HTERT RPE-1 (cell line): ENCODE results near the gene EIF4H.
"Not testable (repeated sequence)": the region's sequence is repeated elsewhere in the genome, so short reads cannot be mapped to it uniquely, and the experiment has no call there.

ENCODE experiments used
- in situ Hi-C: fragments of 300-500 bp; cut with MboI; formaldehyde crosslinking; loops from 4 replicates; pipeline ENCODE4 v1.14.3; 2020; ENCODE audit warnings: low sequenced_read_pairs

Gene EIF4H

GRCh38 chr7:74174606-74175082 is 488 bp downstream of the EIF4H start:
- in situ Hi-C loops: no loop called here

- in situ Hi-C loops: no loop called here
Observed at GRCh38 chr7:74175340-74175739, 1.2 kb downstream of the EIF4H start.

GRCh38 chr7:74176555-74176954 is 2.4 kb downstream of the EIF4H start:
- in situ Hi-C loops: no loop called here

- in situ Hi-C loops: no loop called here
Observed at GRCh38 chr7:74178632-74179031, 4.5 kb downstream of the EIF4H start.

GRCh38 chr7:74179935-74180604 is 5.9 kb downstream of the EIF4H start:
- in situ Hi-C loops: no loop called here

- in situ Hi-C loops: no loop called here
Observed at GRCh38 chr7:74180866-74181265, 6.7 kb downstream of the EIF4H start.

- in situ Hi-C loops: no loop called here
Observed at GRCh38 chr7:74181821-74182220, 7.7 kb downstream of the EIF4H start.

GRCh38 chr7:74182453-74183090 is 8.4 kb downstream of the EIF4H start:
- in situ Hi-C loops: no loop called here

- in situ Hi-C loops: no loop called here
Observed at GRCh38 chr7:74183142-74183541, 9.0 kb downstream of the EIF4H start.

- in situ Hi-C loops: no loop called here
Observed at GRCh38 chr7:74183653-74184450, 9.7 kb downstream of the EIF4H start.

GRCh38 chr7:74185016-74185415 is 10.9 kb downstream of the EIF4H start:
- in situ Hi-C loops: no loop called here

- in situ Hi-C loops: no loop called here
Observed at GRCh38 chr7:74185636-74186035, 11.5 kb downstream of the EIF4H start.

GRCh38 chr7:74187915-74188675 is 13.9 kb downstream of the EIF4H start:
- in situ Hi-C loops: no loop called here

GRCh38 chr7:74190259-74190658 is 16.1 kb downstream of the EIF4H start:
- in situ Hi-C loops: no loop called here

GRCh38 chr7:74191231-74191630 is 17.1 kb downstream of the EIF4H start:
- in situ Hi-C loops: no loop called here

- in situ Hi-C loops: no loop called here
Observed at GRCh38 chr7:74193054-74193453, 18.9 kb downstream of the EIF4H start.

GRCh38 chr7:74193913-74194312 is 19.8 kb downstream of the EIF4H start:
- in situ Hi-C loops: no loop called here

- in situ Hi-C loops: no loop called here
Observed at GRCh38 chr7:74194686-74195085, 20.5 kb downstream of the EIF4H start.

GRCh38 chr7:74195139-74195860 is 21.1 kb downstream of the EIF4H start:
- in situ Hi-C loops: not testable (repeated sequence)

- in situ Hi-C loops: not testable (repeated sequence)
Observed at GRCh38 chr7:74195968-74196654, 22.0 kb downstream of the EIF4H start.
